Measurements from ENCODE around the gene ULK2. TPM values are rescaled to one million over a fixed set of nuclear protein-coding genes. Genes with fewer than 3 reads are reported as not detected.

Gene ULK2
- polyA plus RNA-seq, 3 donors: 27.3 to 30.3 (median 27.8) TPM

- DNase-seq (ENCODE audit: extremely low read depth in 1 of 11, low read depth in 9 of 11, low spot score in 4 of 11): no peak
Measured at GRCh38 chr17:19753661-19754463, 113.9 kb downstream of the ULK2 start.

- no peak for DNase-seq (ENCODE audit: extremely low read depth in 1 of 11, low read depth in 9 of 11, low spot score in 4 of 11)
Measured at GRCh38 chr17:19753051-19753509, 114.7 kb downstream of the ULK2 start.

GRCh38 chr17:19752216-19753050 lies 115.3 kb downstream of the ULK2 start:
- DNase-seq (ENCODE audit: extremely low read depth in 1 of 11, low read depth in 9 of 11, low spot score in 4 of 11): no peak

- no peak for DNase-seq (ENCODE audit: extremely low read depth in 1 of 11, low read depth in 9 of 11, low spot score in 4 of 11)
Measured at GRCh38 chr17:19750835-19751234, 116.9 kb downstream of the ULK2 start.

GRCh38 chr17:19750020-19750572 lies 117.6 kb downstream of the ULK2 start:
- DNase-seq (ENCODE audit: extremely low read depth in 1 of 11, low read depth in 9 of 11, low spot score in 4 of 11): no peak

GRCh38 chr17:19748807-19749193 lies 118.9 kb downstream of the ULK2 start:
- no peak for DNase-seq (ENCODE audit: extremely low read depth in 1 of 11, low read depth in 9 of 11, low spot score in 4 of 11)

GRCh38 chr17:19747829-19748806 lies 119.6 kb downstream of the ULK2 start, which contains the start of gene ALDH3A1:
Gene ALDH3A1, minus strand, starts transcription at chr17:19748298. Its CDS starts 3,169 bp downstream, at chr17:19745129.
- DNase-seq (ENCODE audit: extremely low read depth in 1 of 11, low read depth in 9 of 11, low spot score in 4 of 11): peak in 4 of 11 donors; percentile 48 to 59 (median 52)

GRCh38 chr17:19747159-19747719 lies 120.5 kb downstream of the ULK2 start:
- DNase-seq (ENCODE audit: extremely low read depth in 1 of 11, low read depth in 9 of 11, low spot score in 4 of 11): no peak

GRCh38 chr17:19746517-19746916 lies 121.2 kb downstream of the ULK2 start:
- DNase-seq (ENCODE audit: extremely low read depth in 1 of 11, low read depth in 9 of 11, low spot score in 4 of 11): no peak

- DNase-seq (ENCODE audit: extremely low read depth in 1 of 11, low read depth in 9 of 11, low spot score in 4 of 11): peak; percentile 79 to 93 (median 85)
Measured at GRCh38 chr17:19744922-19745757, 122.6 kb downstream of the ULK2 start.

- DNase-seq (ENCODE audit: extremely low read depth in 1 of 11, low read depth in 9 of 11, low spot score in 4 of 11): no peak
Measured at GRCh38 chr17:19744492-19744891, 123.2 kb downstream of the ULK2 start.

GRCh38 chr17:19743101-19744100 lies 124.3 kb downstream of the ULK2 start:
- no peak for DNase-seq (ENCODE audit: extremely low read depth in 1 of 11, low read depth in 9 of 11, low spot score in 4 of 11)

GRCh38 chr17:19742495-19742894 lies 125.2 kb downstream of the ULK2 start:
- no peak for DNase-seq (ENCODE audit: extremely low read depth in 1 of 11, low read depth in 9 of 11, low spot score in 4 of 11)

GRCh38 chr17:19741832-19742457 lies 125.8 kb downstream of the ULK2 start:
- no peak for DNase-seq (ENCODE audit: extremely low read depth in 1 of 11, low read depth in 9 of 11, low spot score in 4 of 11)

GRCh38 chr17:19740933-19741332 lies 126.8 kb downstream of the ULK2 start:
- DNase-seq (ENCODE audit: extremely low read depth in 1 of 11, low read depth in 9 of 11, low spot score in 4 of 11): no peak

All from renal cortex interstitium (tissue), 11 donors.